ENCODE results near the gene PRKAR2B.

- TF ChIP-seq POLR2A (IDR thresholded peaks at IDR 0.05) (no peak), CTCF (IDR thresholded peaks at IDR 0.05 in 8 of 11, conservative IDR thresholded peaks at IDR 0.05 in 3 of 11) (no peak)
Measured at GRCh38 chr7:107063245-107064120, 19.0 kb downstream of the PRKAR2B start.

Measured in spleen (tissue), 7 donors.